ENCODE results near the gene ETFBKMT.
"Not testable (repeated sequence)": the region's sequence is repeated elsewhere in the genome, so short reads cannot be mapped to it uniquely, and the experiment has no call there.

Gene ETFBKMT

GRCh38 chr12:31658471-31659086, 909 bp upstream of the ETFBKMT start:
- DNase-seq = no peak

GRCh38 chr12:31662176-31662849, 2.8 kb downstream of the ETFBKMT start:
- no peak for DNase-seq

- DNase-seq = no peak
Observed at GRCh38 chr12:31663576-31663975, 4.1 kb downstream of the ETFBKMT start.

- DNase-seq = no peak
Observed at GRCh38 chr12:31664038-31664437, 4.5 kb downstream of the ETFBKMT start.

GRCh38 chr12:31669020-31669419, 9.5 kb downstream of the ETFBKMT start:
- no peak for DNase-seq

GRCh38 chr12:31669582-31669981, 10.1 kb downstream of the ETFBKMT start:
- DNase-seq = not testable (repeated sequence)

- no peak for DNase-seq
Observed at GRCh38 chr12:31672521-31672920, 13.0 kb downstream of the ETFBKMT start.

GRCh38 chr12:31682136-31682962, 22.9 kb downstream of the ETFBKMT start:
- DNase-seq = peak; percentile 85

- DNase-seq = no peak
Observed at GRCh38 chr12:31685801-31686200, 26.3 kb downstream of the ETFBKMT start.

GRCh38 chr12:31687101-31687527, 27.6 kb downstream of the ETFBKMT start:
- DNase-seq = no peak

GRCh38 chr12:31689921-31690320, 30.4 kb downstream of the ETFBKMT start:
- not testable (repeated sequence) for DNase-seq

- no peak for DNase-seq
Observed at GRCh38 chr12:31702047-31702446, 42.6 kb downstream of the ETFBKMT start.

- DNase-seq = no peak
Observed at GRCh38 chr12:31705621-31706020, 46.1 kb downstream of the ETFBKMT start.

- DNase-seq = not testable (repeated sequence)
Observed at GRCh38 chr12:31708118-31708517, 48.6 kb downstream of the ETFBKMT start.

- DNase-seq = no peak
Observed at GRCh38 chr12:31710021-31710818, 50.7 kb downstream of the ETFBKMT start.

GRCh38 chr12:31712877-31713276, 53.4 kb downstream of the ETFBKMT start:
- no peak for DNase-seq

GRCh38 chr12:31714406-31715271, 55.2 kb downstream of the ETFBKMT start:
- DNase-seq = no peak

- DNase-seq = no peak
Observed at GRCh38 chr12:31715283-31715825, 55.9 kb downstream of the ETFBKMT start.

- DNase-seq = not testable (repeated sequence)
Observed at GRCh38 chr12:31716998-31717397, 57.5 kb downstream of the ETFBKMT start.

GRCh38 chr12:31718542-31719198, 59.2 kb downstream of the ETFBKMT start:
- DNase-seq = not testable (repeated sequence)

- DNase-seq = no peak
Observed at GRCh38 chr12:31722580-31722979, 63.1 kb downstream of the ETFBKMT start.

Measured in CD4-positive, alpha-beta T cell treated with Interleukin-10 for 1 hour (primary cell).